HepG2 (cell line): ENCODE results near the gene PGC. TPM values are rescaled to one million over a fixed set of nuclear protein-coding genes. Genes with fewer than 3 reads are reported as not detected.

Experiments
- ATF1 ChIP-seq: IDR thresholded peaks from 2 replicates; pipeline ENCODE4 v1.6.1; 2016; ENCODE audit warnings: mild to moderate bottlenecking, control low read depth
- DNMT3B ChIP-seq: conservative IDR thresholded peaks from 2 replicates; pipeline ENCODE4 v1.6.1; 2016; ENCODE audit warnings: missing biosample characterization, control low read depth
- GABPB1 ChIP-seq: IDR thresholded peaks from 2 replicates; pipeline ENCODE4 v1.6.1; 2016; ENCODE audit warnings: mild to moderate bottlenecking, missing genetic modification reagents, moderate library complexity, missing compliant biosample characterization
- HMGA1 ChIP-seq: sonication (generic); formaldehyde crosslinking; conservative IDR thresholded peaks from 2 replicates; pipeline ENCODE4 v1.4.0; 2020; ENCODE audit warnings: missing genetic modification reagents
- KLF13 ChIP-seq: sonication (generic); formaldehyde crosslinking; IDR thresholded peaks from 2 replicates; pipeline ENCODE4 v1.4.0; 2020; ENCODE audit warnings: mild to moderate bottlenecking, missing genetic modification reagents
- MEF2D ChIP-seq: sonication (generic); formaldehyde crosslinking; IDR thresholded peaks from 2 replicates; pipeline ENCODE4 v1.5.1; 2020; ENCODE audit warnings: mild to moderate bottlenecking, missing genetic modification reagents
- MYC ChIP-seq: sonication (generic); formaldehyde crosslinking; IDR thresholded peaks from 2 replicates; pipeline ENCODE4 v1.9.0; 2021; ENCODE audit warnings: missing genetic modification reagents, borderline replicate concordance
- POLR2AphosphoS5 ChIP-seq: IDR thresholded peaks from 2 replicates; pipeline ENCODE4 v1.6.1; 2012; ENCODE audit warnings: low read depth, low read length
- SMAD1 ChIP-seq: sonication (generic); formaldehyde crosslinking; IDR thresholded peaks from 2 replicates; pipeline ENCODE4 v1.4.0; 2020; ENCODE audit warnings: missing genetic modification reagents, low read depth, mild to moderate bottlenecking, borderline replicate concordance
- XRCC5 ChIP-seq: fragments of 200-400 bp; formaldehyde crosslinking; optimal IDR thresholded peaks from 2 replicates; pipeline ENCODE3; 2017; ENCODE audit warnings: mild to moderate bottlenecking, low read length
- ZFP36L1 ChIP-seq: sonication (generic); formaldehyde crosslinking; IDR thresholded peaks from 2 replicates; pipeline ENCODE4 v1.8.0; 2022; ENCODE audit warnings: mild to moderate bottlenecking, missing genetic modification reagents, moderate library complexity
- ZKSCAN1 ChIP-seq: fragments of 150-350 bp; IDR thresholded peaks from 2 replicates; pipeline ENCODE4 v1.6.1; 2014; ENCODE audit warnings: low read length
- ZNF101 ChIP-seq: sonication (generic); formaldehyde crosslinking; IDR thresholded peaks from 2 replicates; pipeline ENCODE4 v1.4.0; 2020; ENCODE audit warnings: mild to moderate bottlenecking, low read depth, missing genetic modification reagents, borderline replicate concordance
- ZNF432 ChIP-seq: sonication (generic); formaldehyde crosslinking; IDR thresholded peaks from 2 replicates; pipeline ENCODE4 v1.5.0; 2020; ENCODE audit warnings: missing genetic modification reagents, mild to moderate bottlenecking, borderline replicate concordance
- ZNF580 ChIP-seq: IDR thresholded peaks from 2 replicates; pipeline ENCODE4 v1.6.1; 2016; ENCODE audit warnings: low read depth, borderline replicate concordance
- polyA plus RNA-seq, 8 experiments: library from polyadenylated mRNA; depleted of rRNA in 3 of 8; stranded (reverse) in 7 of 8; unstranded in 1 of 8; fragments of >200 nt; fragmentation: Illumina TruSeq in 4 of 8; extraction: Trizol in 4 of 8; gene quantifications; 2 replicates each; pipeline versions ENCODE4 v1.2.1 to v1.2.3, GENCODE V29; 2011 to 2016; ENCODE audit warnings: low read depth in 4 of 8, missing spikeins in 1 of 8, mixed read lengths in 1 of 8; ENCODE audit not compliant: insufficient read depth in 1 of 8
- total RNA-seq, 5 experiments: library from RNA; depleted of rRNA; stranded (reverse); fragments of >200 nt; fragmentation: Illumina TruSeq; extraction: Trizol; gene quantifications; 2 replicates each; pipeline ENCODE4 v1.2.3, GENCODE V29; 2016; ENCODE audit warnings: low read depth in 1 of 5
- TF ChIP-seq, protein P1 (sequence below): sonication (generic); formaldehyde crosslinking; IDR thresholded peaks from 2 replicates; pipeline ENCODE4 v1.4.0; 2020; ENCODE audit warnings: missing genetic modification reagents
- TF ChIP-seq, protein P2 (sequence below): sonication (generic); formaldehyde crosslinking; IDR thresholded peaks from 2 replicates; pipeline ENCODE4 v1.4.0; 2020; ENCODE audit warnings: missing genetic modification reagents, borderline replicate concordance

PGC gene
- total and polyA plus RNA-seq, 2 of the 13 experiments (the other 11 are each of a cell fraction or from before 2014, with no cell fraction given): 426 to 502 TPM

GRCh38 chr6:41735427-41736185 lies 11.6 kb downstream of the PGC start, which contains the start of gene TFEB (continued):
- no peak for TF ChIP-seq ZKSCAN1
- peak; percentile 85 for TF ChIP-seq XRCC5
- TF ChIP-seq, protein P1, sequence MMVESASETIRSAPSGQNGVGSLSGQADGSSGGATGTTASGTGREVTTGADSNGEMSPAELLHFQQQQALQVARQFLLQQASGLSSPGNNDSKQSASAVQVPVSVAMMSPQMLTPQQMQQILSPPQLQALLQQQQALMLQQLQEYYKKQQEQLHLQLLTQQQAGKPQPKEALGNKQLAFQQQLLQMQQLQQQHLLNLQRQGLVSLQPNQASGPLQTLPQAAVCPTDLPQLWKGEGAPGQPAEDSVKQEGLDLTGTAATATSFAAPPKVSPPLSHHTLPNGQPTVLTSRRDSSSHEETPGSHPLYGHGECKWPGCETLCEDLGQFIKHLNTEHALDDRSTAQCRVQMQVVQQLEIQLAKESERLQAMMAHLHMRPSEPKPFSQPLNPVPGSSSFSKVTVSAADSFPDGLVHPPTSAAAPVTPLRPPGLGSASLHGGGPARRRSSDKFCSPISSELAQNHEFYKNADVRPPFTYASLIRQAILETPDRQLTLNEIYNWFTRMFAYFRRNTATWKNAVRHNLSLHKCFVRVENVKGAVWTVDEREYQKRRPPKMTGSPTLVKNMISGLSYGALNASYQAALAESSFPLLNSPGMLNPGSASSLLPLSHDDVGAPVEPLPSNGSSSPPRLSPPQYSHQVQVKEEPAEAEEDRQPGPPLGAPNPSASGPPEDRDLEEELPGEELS: peak; percentile 64; the same call in 1 of the 2 replicates
- TF ChIP-seq DNMT3B (CRISPR knock-in tag): no peak; the same call in 1 of the 2 replicates
- no peak for TF ChIP-seq POLR2AphosphoS5
- TF ChIP-seq KLF13 (CRISPR knock-in tag): no peak
- peak; percentile 90; the same call in 1 of the 2 replicates for TF ChIP-seq SMAD1 (CRISPR knock-in tag)
- no peak for TF ChIP-seq MEF2D (CRISPR knock-in tag)
- TF ChIP-seq, protein P2, sequence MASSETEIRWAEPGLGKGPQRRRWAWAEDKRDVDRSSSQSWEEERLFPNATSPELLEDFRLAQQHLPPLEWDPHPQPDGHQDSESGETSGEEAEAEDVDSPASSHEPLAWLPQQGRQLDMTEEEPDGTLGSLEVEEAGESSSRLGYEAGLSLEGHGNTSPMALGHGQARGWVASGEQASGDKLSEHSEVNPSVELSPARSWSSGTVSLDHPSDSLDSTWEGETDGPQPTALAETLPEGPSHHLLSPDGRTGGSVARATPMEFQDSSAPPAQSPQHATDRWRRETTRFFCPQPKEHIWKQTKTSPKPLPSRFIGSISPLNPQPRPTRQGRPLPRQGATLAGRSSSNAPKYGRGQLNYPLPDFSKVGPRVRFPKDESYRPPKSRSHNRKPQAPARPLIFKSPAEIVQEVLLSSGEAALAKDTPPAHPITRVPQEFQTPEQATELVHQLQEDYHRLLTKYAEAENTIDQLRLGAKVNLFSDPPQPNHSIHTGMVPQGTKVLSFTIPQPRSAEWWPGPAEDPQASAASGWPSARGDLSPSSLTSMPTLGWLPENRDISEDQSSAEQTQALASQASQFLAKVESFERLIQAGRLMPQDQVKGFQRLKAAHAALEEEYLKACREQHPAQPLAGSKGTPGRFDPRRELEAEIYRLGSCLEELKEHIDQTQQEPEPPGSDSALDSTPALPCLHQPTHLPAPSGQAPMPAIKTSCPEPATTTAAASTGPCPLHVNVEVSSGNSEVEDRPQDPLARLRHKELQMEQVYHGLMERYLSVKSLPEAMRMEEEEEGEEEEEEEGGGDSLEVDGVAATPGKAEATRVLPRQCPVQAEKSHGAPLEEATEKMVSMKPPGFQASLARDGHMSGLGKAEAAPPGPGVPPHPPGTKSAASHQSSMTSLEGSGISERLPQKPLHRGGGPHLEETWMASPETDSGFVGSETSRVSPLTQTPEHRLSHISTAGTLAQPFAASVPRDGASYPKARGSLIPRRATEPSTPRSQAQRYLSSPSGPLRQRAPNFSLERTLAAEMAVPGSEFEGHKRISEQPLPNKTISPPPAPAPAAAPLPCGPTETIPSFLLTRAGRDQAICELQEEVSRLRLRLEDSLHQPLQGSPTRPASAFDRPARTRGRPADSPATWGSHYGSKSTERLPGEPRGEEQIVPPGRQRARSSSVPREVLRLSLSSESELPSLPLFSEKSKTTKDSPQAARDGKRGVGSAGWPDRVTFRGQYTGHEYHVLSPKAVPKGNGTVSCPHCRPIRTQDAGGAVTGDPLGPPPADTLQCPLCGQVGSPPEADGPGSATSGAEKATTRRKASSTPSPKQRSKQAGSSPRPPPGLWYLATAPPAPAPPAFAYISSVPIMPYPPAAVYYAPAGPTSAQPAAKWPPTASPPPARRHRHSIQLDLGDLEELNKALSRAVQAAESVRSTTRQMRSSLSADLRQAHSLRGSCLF (CRISPR knock-in tag): no peak
- no peak for TF ChIP-seq ATF1 (CRISPR knock-in tag)
- no peak for TF ChIP-seq ZNF101 (CRISPR knock-in tag)
- TF ChIP-seq ZNF432 (CRISPR knock-in tag): no peak
- peak; percentile 93 for TF ChIP-seq GABPB1
- no peak for TF ChIP-seq ZFP36L1 (CRISPR knock-in tag)
- no peak for TF ChIP-seq HMGA1 (CRISPR knock-in tag)
- peak; percentile 81 for TF ChIP-seq MYC (CRISPR knock-in tag)
- TF ChIP-seq ZNF580 (CRISPR knock-in tag): peak; percentile 97; the same call in 1 of the 2 replicates
